Hematopoietic multipotent progenitor cell treated with erythropoietin and hydrocortisone succinate and interleukin-3 and kit ligand, for 4 days (in vitro differentiated cells): ENCODE results near the gene RANBP17.
A peak's percentile ranks its signal among the peaks of the same experiment; 100 is the strongest.
"Not testable (repeated sequence)": the region's sequence is repeated elsewhere in the genome, so short reads cannot be mapped to it uniquely, and the experiment has no call there.

ENCODE experiments used
- DNase-seq: peaks from one replicate; pipeline ENCODE4 v3.0.0-alpha.2; 2015

RANBP17 gene

DNA sequence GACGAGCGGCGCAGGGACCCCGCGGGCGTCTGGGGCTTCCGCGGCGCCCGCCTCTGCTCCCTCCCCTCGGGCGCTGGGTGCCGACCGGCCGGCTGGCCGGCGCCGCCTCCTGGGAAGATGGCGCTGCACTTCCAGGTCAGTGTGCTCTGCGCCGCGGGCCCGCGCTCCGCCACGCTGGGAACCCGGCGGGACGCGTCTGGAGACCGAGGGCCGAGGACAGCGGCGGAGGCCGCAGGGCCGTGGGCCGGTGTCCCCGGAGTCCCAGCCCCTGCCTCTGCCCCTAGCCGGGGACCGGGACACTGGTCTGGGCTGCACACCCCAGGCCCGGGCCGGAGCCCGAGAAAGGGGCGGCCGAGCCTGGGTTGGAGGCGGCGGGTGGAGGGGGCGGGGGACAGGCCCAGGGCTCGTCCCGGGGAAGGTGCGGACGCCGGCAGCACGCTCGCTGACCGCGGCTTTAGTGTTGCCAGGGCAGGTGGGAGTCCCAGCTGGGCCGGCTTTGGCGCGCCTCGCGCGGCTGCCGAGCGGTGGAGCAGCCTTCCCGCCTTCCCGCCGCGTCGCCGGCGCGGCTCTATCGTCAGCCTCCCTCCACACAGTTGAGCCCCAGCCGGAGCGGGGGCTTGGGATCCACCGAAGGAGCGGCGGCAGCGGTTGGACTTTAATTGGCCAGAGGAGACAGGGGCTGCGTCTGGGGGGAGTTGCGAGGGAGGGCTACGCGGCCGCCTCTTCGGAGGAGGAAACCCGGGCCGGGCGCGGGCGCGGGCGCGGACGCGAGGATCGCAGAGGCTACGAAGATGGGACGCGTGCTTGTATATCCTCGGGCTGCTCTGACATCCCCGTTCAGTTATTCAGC, at the start of gene RANBP17:
Gene RANBP17, plus strand, starts transcription at position 102 of the 850 bp plus-strand sequence.
- peak; percentile 91 for DNase-seq

DNA sequence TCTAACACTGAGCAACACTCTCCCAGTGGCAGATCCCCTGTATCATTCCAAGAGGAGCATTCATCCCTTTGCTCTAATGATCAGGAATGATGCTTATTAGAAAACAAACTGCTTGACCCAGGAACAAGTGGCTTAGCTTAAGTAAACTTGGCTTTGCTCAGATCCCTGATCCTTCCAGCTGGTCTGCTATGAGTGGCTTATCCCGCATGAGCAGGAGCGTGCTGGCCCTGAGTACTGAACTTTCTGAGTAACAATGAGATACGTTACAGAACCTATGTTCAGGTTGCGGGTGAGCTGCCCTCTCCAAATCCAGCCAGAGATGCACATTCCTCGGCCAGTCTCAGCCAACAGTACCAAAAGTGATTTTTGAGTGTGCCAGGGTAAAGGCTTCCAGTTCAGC, 48.6 kb upstream of the RANBP17 start:
- no peak for DNase-seq

DNA sequence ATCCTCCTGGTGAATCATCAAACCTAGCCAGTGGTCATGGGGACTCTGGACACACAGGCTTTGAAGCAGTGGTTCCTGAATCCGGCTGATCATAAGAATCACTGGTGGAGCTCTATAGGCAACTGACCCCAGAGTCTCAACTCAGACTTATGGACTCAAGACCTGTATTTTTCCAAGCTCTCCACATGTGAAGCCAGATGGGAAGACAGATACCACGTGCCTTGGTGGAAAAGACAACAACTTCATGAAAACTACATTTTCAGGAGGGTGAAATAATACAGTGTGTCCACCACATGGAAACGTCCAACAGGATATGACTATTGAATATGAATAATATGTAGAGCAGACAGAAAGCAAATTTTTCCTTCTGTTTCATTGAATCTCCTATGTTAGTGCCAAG, 44.6 kb upstream of the RANBP17 start:
- no peak for DNase-seq

DNA sequence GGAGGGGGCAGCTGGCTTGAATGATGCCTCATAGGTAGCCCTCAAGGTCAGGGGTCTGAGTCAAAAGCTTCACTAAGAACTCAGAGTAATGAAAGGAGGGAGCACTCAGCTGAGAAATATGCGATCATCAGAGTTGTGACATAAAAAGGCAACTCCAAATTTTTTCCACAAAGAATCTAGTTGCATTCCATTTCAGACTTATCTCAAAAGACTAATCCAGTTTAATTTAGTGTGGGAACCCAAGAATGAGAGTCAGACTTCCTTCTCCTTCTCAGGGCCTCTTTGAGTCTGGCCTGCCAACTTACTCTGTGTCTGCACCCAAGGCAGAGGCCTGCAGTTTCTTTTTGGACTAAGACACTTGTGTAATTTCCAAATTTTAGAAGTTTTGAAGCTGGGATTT, 43.6 kb upstream of the RANBP17 start:
- no peak for DNase-seq

DNA sequence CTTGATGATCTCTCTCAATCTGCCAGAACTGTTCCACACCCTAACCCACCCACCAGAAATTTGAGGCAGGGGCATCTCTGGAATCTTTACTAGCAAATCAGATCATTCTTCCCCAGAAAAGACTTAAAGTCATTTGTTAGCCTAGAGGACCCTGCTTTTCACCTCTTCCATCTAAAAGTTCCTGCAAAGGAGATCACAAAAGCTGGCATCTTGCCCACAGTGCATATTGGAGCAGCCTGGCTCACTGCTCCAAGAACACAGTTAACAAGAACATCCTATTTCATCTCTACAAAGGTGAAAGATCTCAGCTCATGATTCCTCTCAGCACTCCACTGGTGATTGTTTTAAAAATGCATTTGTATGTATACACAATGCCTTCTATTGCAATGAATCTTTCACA, 42.0 kb upstream of the RANBP17 start:
- no peak for DNase-seq

DNA sequence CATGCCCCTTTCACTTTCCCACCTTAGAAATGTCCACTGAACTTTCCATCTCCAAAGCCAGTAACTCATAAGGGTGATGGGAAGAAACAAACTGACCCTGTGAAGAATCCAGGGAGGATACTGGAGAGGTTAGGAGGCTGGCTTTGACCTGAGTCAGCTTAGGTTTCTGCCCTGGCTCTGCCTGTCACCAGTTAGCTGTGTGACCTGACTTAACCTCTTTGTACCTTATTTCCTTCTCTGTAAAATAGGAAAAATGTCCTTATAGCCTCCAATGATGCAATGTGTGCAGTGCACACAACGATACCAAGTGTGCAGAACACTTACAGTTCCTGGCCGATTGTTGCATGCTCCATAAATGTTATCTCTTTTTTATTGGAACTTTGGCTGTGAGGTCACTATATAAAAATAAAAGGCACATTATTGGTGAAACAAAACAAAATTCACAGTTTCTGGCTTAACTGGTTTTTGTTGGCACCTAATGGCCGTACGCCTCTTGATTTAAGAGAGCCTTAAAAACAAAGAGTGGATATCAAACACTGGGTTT, 40.5 kb upstream of the RANBP17 start:
- DNase-seq: no peak

DNA sequence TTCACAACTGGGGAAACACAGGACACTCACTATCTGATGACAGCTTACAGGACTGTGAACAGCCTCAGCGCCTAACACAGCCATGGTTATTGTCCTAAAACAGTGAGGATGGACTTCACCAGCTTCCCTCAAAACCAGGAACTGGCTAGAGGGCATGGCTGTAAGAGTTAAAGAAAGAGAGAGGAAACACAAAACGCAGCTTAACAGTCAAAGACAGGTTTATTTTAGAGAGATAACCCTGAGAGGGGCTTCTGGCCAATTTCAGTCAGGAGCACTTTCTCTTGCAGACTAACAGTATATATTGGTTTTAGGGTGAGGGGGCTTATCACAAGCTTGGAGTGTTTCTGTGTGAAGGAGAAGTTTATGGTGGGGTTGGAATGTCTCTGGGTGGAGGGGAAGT, 35.7 kb upstream of the RANBP17 start:
- no peak for DNase-seq

DNA sequence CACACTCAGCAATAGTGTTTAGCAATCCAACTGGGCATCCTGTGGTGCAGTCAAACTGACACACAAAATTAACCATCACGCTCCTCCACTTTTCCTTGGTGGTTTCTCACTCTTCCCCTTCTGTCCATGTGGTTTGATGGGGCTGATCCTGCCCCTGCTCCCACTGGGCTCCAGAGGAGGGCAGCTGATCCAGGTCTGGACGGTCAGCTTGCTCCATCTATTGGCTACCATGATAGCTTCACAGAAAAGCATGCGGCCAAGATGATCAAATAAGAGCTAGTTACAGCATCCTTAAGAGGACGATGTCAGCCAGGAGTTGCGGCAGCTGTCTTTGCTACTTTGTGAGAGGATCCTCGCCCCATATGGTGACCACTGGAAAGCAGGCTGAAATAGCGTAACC, 29.6 kb upstream of the RANBP17 start:
- no peak for DNase-seq

DNA sequence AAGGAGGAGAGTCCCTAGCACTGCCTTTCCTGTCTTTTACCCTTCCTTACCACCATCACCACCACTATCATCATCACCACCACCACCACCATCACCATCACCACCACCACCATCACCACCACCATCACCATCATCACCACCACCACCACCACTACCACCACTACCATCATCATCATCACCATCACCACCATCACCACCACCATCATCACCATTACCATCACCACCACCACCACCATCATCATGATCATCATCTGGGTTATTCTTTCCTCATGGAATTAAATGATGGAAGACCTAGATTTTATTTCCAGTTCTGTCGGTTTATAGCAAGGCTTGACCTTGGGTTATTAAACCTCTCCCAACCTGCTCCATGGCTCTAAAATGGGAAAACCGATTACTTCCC, 27.8 kb upstream of the RANBP17 start:
- DNase-seq: not testable (repeated sequence)

DNA sequence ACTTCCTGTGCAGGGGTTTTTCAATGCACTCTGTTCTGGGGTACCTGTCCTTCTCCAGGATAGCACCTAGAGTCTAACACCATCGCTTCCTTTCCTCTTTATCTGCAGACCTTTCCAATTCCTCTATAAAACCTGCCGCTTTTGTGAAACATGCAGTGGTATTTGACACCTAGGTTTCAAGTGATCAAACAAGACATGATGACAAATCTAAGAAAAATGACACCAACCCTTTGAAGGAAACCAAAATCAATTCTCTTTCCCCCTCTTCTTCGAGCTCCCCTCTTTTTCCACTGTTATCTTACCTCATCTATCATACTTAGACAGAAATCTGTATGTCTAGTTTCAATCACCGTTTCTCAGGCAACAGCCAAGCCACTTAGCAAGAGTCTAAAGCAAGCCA, 25.6 kb upstream of the RANBP17 start:
- no peak for DNase-seq

DNA sequence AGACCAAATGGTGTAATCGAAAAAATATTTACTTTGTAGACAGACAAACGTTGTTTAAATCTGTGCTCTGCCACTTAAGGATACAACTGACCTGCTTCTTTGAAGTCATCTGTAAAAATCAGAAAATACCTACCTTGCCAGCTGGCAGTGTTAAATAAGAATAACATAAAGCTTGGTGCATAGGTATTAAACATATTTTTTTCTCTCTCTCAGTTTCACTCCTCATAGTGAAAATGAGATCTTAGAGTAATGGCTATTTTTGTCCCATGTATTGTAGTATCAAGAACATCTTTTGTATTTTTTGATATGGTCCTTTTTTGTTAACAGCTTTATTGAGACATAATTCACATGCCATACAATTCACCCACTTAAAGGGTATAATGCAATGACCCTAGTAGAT, 17.9 kb upstream of the RANBP17 start:
- no peak for DNase-seq

DNA sequence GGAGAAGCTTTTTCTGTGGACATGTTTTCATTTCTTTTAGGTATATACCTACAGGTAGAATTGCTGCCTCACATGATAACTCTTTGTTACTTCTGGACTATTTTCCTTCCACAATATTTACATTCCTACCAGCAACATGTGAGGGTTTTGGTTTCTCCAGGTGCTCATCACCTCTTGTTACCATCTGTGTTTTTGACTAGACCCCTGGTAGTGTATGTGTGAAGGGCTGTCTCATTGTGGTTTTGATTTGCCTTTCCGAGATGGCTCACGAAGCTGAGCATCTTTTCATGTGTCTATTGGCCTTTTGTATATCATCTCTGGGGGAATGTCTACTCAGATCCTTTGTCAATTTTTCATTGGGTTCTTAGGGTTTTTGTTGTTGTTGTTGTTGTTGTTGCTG, 17.2 kb upstream of the RANBP17 start:
- DNase-seq: no peak

DNA sequence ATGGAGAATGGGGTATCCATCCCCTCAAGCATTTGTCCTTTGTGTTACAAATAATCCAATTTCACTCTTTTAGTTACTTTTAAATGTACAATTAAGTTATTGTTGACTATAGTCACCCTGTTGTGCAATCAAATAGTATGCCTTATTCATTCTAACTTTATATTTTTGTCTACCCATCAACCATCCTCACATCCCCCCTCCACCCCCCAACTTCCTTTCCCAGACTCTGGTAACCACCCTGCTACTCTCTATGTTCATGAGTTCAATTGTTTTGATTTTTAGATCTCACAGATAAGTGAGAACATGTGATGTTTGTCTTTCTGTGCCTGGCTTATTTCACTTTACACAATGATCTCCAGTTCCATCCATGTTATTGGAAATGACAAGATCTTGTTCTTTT, 15.4 kb upstream of the RANBP17 start:
- DNase-seq: no peak

DNA sequence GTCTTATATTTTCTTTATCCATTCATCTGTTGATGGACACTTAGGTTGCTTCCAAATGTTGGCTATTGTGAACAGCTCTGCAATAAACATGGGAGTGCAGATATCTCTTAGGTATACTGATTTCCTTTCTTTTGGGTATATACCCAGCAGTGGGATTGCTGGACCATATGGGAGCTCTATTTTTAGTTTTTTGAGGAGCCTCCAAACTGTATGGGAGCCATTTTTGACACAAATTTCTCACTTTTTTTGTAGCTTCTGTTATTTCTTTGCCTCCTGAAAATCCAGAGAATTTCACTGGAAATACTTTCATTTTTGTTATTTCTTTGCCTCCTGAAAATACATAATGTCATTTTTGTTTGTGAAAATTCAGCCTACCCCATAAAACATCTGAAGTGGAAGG, 15.0 kb upstream of the RANBP17 start:
- DNase-seq: no peak

DNA sequence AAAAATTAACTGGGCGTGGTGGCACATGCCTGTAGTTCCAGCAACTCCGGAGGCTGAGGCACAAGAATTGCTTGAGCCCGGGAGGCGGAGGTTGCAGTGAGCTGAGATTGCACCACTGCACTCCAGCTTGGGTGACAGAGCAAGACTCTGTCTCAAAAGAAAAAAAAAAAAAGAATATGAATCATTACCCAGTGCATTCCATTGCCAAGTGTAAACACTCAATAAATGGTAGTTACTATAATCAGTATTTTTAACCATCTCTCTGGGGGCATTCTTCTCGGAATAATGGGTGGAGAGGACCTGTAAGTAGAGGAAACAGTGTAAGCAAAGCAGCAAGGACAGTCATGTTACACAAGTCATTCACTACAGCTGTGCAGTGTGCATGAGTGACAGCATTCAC, 13.8 kb upstream of the RANBP17 start:
- DNase-seq: no peak

DNA sequence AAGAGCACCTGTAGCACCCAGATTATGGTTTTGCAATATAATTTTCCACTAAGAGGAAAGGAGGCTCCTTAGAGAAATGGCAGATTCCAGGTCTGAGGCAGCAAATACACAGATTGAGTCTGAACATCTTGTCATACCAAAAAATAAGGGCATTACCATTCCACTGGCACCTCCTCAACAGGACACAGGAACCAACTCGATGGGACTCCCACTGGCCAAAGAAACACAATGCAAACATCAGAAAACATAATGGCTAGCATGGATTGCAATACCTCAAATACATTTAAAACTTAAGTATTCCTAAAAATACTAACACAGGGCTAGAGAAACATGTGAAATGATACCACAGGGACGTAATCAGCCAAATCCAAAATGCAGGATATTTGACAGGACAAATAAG, 12.4 kb upstream of the RANBP17 start:
- DNase-seq: peak; percentile 20

DNA sequence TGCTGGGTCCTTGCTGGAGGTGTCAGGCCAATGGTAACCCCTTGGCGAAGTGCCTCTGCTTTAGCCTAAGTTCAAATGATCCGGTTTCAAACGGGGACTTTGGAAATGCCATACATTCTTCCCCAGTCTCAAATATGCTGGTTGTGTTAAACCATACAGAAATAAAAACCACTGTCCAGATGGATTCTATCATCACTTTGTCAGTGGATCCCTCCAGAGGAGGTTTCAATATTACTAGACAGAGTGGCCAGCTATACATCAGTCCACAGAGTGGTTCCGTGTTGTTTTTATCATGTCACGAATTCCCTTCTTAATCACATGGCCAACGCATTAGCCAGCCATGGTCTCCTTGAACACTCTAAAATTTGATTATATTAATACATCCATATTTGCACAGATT, 7.3 kb upstream of the RANBP17 start:
- no peak for DNase-seq

DNA sequence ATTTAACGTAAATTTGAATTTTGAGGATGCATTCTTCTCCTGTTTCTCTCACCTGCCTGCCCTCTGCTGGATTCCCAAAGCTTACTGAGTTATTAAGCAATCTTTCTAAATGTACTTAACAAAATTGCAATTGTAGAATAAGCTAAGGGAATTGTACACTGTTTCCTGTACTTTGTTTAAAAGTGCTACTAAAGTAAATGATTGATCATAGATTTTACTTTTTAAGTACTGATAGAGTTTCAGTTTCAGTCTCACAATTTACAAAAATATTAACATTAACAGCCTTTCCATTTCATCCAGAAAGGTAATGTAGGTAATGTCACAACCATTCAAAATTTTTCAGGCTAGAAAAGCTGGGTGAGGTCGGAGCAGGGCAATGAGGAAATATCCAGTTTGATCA, 4.8 kb upstream of the RANBP17 start:
- DNase-seq: no peak

DNA sequence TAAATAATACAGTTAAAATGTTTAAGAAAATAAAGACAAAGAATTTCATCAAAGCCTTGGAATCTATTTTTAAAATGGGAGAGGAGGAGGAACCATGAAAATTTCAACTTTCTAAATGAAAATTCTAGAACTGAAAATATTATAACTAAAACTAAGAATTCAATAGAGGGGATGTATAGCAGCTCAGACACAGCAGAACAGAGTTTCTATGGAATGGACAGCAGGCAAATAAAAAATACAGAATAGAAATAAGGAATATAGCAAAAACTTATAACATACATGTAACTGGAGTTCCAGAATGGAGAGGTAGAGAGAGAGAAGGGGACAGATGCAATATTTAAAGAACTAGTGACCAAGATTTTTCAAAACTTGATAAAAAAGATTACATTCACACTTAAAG, 1.4 kb upstream of the RANBP17 start:
- DNase-seq: no peak

DNA sequence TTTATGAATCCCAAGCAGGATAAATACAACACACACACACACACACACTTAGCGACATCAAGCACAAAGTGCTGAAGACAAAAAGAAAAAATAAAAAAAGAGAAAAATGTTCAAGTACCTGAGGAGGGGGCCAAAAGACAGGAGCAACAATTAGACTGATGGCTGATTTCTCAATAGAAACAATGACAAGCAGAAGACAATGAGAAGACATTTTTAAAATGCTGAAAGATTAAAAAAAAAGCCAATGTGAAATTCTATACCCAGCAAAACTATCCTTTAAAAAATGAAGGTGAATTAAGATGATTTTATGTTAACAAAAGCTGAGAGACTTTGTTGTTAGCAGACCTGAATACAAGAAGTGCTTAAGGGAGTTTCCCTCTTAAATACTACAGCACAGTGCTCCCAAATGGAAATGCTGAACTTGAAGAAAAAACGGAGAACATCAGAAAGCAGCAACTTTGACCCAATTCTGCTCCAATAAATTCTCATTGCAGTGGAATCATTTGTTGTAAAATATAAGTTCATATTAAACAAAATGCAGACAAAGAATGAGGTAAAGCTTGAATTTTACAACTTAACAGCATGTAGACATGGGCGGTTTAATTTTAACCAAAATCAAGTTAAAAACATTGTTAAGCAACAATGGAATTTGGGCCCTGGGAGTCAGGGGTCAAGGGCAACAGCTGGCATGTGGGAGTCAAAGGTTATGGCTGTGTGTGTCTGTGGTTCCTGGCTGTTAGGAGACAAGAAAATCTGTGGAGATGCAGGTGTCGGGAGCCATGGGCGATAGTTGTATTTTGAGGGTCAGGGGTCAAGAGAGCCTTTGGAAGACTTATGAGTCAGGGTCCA, 776 bp upstream of the RANBP17 start:
- DNase-seq: peak; percentile 10

DNA sequence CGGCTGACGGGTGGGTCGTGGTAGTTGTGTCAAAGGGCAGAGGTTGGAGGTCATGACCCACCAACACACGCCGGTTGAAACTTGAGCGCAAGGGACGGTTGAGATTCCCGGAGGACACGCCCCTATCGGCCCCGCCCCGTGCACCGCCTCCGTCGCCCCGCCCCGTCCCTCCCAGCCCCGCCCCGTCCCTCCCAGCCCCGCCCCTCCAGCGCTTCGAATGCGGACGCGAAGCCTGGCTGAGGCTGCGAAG, 226 bp upstream of the RANBP17 start:
- DNase-seq: no peak

DNA sequence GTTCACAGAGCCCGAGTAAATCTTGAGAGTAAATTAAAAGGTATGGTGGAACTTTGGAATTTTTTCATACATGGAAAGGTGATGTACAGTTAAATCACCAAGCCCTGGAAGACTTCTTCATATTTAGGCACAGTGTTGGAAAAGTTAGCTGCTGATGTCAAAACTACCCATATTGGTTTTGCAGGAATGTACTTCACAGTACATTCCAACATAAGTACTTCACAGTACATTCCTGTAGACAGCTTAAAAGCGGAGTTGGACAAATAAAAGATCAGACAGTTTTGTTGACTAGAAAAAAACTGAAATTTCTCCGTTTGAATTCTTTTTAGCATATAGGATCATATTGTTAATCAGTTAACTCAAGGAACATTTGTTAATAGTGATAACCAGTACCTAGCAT, 1.8 kb downstream of the RANBP17 start:
- DNase-seq: no peak

DNA sequence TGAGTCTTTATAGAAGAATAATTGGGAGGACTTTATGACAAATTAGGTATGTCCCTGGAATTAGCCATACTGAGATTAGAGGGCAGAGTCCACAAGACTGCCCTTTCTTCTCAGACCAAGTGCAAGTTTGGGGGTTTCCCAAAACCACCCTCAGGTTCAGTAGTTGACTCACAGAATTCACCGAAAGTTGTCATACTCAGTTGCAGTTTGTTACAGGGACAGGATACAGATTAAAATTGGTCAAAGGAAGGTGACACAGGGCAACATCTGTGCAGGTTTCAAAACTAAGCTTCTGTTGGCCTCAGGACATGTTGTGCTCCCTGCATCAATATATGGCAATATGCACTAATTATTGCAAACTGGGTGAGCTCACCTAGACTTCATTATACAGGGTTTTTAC, 3.8 kb downstream of the RANBP17 start:
- DNase-seq: no peak

DNA sequence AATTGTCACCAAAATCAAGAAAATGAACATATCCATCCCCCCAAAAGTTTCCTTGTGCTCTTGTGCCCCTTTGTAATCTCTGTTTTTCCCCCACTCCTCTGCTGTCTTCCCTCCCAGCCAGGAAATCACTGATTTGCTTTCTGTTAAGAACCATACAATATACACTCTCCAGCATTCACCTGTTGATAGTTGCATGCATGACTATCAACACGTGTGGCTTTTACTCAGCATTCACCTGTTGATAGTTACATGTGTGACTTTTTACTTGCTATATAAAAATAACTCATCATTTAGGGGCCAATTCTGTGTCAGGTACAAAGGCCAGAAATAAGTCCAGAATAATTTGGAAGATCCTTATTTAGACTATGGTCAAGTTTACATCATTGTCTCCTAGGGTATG, 6.0 kb downstream of the RANBP17 start:
- DNase-seq: no peak
